Uterus (tissue), 2 donors: ENCODE measurements around the gene LDLRAD4.

Experiments used
- CTCF ChIP-seq, 4 experiments: fragments of 200-600 bp in 2 of 4; fragments of 450-650 bp in 2 of 4; sonication (generic) in 2 of 4; IDR thresholded peaks; one replicate each; pipeline ENCODE4 v1.5.1; 2016 to 2019; ENCODE audit warnings: antibody characterized with exemption in 4 of 4, mild to moderate bottlenecking in 2 of 4, moderate library complexity in 1 of 4
- POLR2A ChIP-seq, 2 donors: fragments of 450-650 bp; IDR thresholded peaks; one replicate each; pipeline ENCODE4 v1.6.1; 2016; ENCODE audit warnings: antibody characterized with exemption in 2 of 2, mild to moderate bottlenecking in 1 of 2, moderate library complexity in 1 of 2

GRCh38 chr18:13619505-13620205, 401.1 kb downstream of the LDLRAD4 start:
- TF ChIP-seq CTCF (IDR thresholded peaks at IDR 0.05) (no peak), POLR2A (IDR thresholded peaks at IDR 0.05) (no peak)
